Fibroblast of pulmonary artery (primary cell): ENCODE data around the gene APOBEC3F.

Experiments used
- DNase-seq: peaks from one replicate; pipeline ENCODE4 v3.0.0-alpha.2; 2010; ENCODE audit warnings: low read depth
- H3K4me3 ChIP-seq: replicated peaks from 2 replicates; pipeline ENCODE4 v1.5.1; 2011; ENCODE audit warnings: low read depth, mild to moderate bottlenecking, control low read depth, low read length, moderate library complexity
- TF ChIP-seq, protein P1 (sequence below): IDR thresholded peaks from 2 replicates; pipeline ENCODE4 v1.5.1; 2011; ENCODE audit warnings: mild to moderate bottlenecking, control low read depth, low read length, inconsistent platforms; ENCODE audit errors: missing control alignments

APOBEC3F gene

DNA sequence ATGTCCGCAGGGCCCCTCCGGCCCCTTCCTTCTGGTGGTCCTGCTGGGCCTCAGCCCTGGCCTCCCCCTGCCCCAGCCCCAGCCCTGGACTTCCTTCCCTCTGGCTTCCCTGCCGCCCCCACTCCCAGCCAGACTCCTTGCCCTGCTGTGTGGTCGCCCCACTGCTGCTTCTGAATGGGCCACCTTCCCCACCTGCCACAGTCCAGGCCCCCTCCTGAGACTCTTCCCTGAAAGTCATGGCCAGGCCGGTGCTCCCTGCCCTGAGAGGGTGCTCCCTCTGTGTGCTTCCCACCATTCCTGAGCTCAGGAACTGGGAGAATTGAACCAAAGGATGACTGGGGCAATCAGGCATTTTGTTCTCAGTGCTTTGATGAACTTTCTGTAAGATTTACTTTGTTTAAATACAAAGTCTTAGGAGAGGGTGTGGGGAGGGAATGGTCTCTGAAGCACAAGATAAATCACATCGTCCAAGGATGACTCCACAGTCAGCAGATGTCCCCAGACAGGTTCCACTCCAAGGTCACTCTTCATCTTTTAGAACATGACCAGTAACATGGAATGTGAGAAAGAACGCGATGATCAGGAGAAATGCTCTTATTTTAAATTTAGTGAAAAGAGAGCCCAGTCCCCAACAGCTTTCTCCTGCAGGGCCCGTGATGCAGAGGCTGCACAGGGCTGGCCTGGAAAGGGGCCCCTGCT lies 19.0 kb upstream of the APOBEC3F start:
- peak overlapping the region; percentile 12 for H3K4me3 ChIP-seq
- TF ChIP-seq, protein P1, sequence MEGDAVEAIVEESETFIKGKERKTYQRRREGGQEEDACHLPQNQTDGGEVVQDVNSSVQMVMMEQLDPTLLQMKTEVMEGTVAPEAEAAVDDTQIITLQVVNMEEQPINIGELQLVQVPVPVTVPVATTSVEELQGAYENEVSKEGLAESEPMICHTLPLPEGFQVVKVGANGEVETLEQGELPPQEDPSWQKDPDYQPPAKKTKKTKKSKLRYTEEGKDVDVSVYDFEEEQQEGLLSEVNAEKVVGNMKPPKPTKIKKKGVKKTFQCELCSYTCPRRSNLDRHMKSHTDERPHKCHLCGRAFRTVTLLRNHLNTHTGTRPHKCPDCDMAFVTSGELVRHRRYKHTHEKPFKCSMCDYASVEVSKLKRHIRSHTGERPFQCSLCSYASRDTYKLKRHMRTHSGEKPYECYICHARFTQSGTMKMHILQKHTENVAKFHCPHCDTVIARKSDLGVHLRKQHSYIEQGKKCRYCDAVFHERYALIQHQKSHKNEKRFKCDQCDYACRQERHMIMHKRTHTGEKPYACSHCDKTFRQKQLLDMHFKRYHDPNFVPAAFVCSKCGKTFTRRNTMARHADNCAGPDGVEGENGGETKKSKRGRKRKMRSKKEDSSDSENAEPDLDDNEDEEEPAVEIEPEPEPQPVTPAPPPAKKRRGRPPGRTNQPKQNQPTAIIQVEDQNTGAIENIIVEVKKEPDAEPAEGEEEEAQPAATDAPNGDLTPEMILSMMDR: no peak
- DNase-seq: no peak

DNA sequence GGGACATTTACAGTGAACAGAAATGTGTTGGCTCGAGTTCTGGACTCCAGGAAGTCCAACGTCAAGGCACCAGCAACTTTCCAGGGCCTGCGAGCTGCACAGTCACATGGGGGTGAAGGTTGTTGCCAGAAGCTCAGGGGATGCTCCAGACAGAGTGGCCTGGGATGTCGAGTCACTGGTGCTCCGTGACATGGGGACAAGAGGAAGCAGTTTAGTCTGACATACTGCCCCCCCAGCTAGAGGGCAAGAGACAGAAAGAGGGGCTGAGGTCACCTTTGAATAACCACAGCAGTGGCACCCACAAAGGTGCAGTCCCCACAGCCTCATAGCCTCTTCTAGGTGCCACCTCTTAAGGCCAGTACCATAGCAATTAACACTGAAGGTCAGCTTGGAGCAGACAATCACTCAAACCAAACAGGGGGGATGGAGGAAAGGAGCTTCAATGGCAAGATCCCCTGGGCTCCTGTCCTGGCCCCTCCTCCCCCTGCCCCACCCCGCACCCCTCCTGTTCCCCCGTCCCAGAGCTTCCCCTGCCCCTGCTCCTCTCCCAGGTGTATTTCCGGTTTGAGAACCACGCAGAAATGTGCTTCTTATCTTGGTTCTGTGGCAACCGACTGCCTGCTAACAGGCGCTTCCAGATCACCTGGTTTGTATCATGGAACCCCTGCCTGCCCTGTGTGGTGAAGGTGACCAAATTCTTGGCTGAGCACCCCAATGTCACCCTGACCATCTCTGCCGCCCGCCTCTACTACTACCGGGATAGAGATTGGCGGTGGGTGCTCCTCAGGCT lies 15.9 kb upstream of the APOBEC3F start:
- TF ChIP-seq, protein P1: no peak
- no peak for DNase-seq

DNA sequence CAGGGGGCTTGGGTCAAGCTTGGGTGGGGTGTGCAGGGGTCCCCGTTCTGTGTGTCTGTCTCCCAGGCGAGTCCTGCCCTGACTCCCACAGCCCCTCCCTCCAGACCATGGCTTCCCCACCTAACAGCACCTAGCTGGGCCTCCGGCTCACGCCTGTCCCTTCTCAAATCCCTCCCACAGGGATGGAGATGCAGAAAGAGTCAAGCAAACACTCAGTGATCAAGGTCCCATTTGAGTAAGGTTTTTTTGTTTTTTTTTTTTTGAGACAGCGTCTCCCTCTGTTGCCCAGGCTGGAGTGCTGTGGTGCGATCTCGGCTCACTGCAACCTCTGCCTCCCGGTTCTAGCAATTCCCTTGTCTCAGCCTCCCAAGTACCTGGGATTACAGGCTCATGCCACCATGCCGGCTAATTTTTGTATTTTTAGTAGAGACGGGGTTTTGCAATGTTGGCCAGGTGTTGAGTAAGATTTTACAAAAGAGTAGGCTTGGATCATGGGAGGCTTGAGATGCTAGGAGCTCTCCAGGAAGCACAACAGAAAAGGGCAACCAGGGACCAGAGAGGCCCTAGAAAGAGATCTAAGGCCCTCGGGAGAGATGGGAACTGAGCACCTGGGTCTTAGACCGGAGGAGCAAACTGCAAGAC lies 14.0 kb upstream of the APOBEC3F start:
- no peak overlapping the region for H3K4me3 ChIP-seq
- TF ChIP-seq, protein P1: no peak
- no peak for DNase-seq

More for the DNA sequence above, 15.9 kb upstream of the APOBEC3F start:
- H3K4me3 ChIP-seq: no peak overlapping the region

DNA sequence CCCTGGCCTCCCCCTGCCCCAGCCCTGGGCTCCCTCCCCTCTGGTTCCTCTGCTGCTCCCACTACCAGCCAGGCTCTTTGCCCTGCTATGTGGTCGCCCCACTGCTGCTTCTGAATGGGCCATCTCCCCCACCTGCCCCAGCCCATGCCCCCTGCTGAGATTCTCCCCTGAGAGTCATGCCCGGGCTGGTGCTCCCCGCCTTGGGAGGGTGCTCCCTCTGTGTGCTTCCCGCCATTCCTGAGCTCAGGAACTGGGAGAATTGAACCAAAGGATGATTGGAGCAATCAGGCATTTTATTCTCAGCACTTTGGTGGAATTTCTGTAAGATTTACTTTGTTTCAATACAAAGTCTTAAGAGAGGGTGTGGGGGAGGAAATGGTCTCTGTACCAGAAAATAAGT lies 12.9 kb upstream of the APOBEC3F start:
- TF ChIP-seq, protein P1: no peak
- DNase-seq: no peak
- no peak overlapping the region for H3K4me3 ChIP-seq

DNA sequence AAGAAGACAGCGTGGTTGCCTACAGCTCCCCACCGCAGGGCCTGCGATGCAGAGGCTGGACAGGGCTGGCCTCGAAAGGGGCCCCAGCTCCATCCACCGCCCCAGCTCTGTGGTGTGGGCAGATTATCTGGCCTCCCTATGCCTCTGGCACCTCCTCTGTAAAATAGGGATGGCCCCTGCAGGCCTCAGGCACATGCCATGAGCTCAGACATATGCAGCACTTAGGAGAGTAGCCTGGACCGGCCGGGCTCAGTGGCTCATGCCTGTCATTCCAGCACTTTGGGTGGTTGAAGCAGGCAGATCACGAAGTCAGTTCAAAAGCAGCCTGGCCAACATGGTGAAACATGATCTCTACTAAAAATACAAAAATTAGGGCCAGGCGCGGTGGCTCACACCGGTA lies 12.4 kb upstream of the APOBEC3F start:
- no peak for DNase-seq
- no peak overlapping the region for H3K4me3 ChIP-seq
- TF ChIP-seq, protein P1: no peak

DNA sequence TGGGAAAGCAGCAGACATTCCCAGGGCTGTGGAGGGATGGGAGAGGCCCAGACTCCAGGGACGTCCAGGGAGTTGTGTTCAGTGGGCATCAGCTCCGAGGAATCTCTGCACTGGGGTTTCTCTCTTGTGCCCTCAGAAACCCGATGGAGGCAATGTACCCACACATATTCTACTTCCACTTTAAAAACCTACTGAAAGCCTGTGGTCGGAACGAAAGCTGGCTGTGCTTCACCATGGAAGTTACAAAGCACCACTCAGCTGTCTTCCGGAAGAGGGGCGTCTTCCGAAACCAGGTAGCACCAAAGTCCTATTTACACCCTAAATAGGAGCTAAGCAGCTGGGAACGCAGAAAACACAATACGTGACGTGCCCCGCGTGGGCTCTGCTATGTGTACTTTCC lies 11.4 kb upstream of the APOBEC3F start:
- H3K4me3 ChIP-seq: no peak overlapping the region
- DNase-seq: no peak
- TF ChIP-seq, protein P1: no peak
